ENCODE data around the gene C12orf76.
"Not testable (repeated sequence)": the region's sequence is repeated elsewhere in the genome, so short reads cannot be mapped to it uniquely, and the experiment has no call there.

The C12orf76 gene

GRCh38 chr12:110020956-110021355 is 27.4 kb downstream of the C12orf76 start:
- no peak for DNase-seq

GRCh38 chr12:110015132-110015531 is 33.2 kb downstream of the C12orf76 start:
- DNase-seq: no peak

- no peak for DNase-seq
Measured at GRCh38 chr12:110012659-110013058, 35.7 kb downstream of the C12orf76 start.

GRCh38 chr12:110012137-110012536 is 36.2 kb downstream of the C12orf76 start:
- DNase-seq: no peak

GRCh38 chr12:110010853-110011723 is 37.2 kb downstream of the C12orf76 start:
- no peak for DNase-seq

- DNase-seq: not testable (repeated sequence)
Measured at GRCh38 chr12:110008681-110009398, 39.5 kb downstream of the C12orf76 start.

GRCh38 chr12:110007881-110008280 is 40.4 kb downstream of the C12orf76 start:
- DNase-seq: no peak

GRCh38 chr12:110006115-110006514 is 42.2 kb downstream of the C12orf76 start:
- no peak for DNase-seq

GRCh38 chr12:110005319-110005973 is 42.9 kb downstream of the C12orf76 start:
- DNase-seq: no peak

GRCh38 chr12:110004598-110004997 is 43.7 kb downstream of the C12orf76 start:
- DNase-seq: no peak

- no peak for DNase-seq
Measured at GRCh38 chr12:110002676-110003515, 45.4 kb downstream of the C12orf76 start.

- no peak for DNase-seq
Measured at GRCh38 chr12:110001596-110001995, 46.7 kb downstream of the C12orf76 start.

- DNase-seq: no peak
Measured at GRCh38 chr12:109999983-110000505, 48.3 kb downstream of the C12orf76 start.

GRCh38 chr12:109999649-109999971 is 48.7 kb downstream of the C12orf76 start:
- DNase-seq: no peak

- DNase-seq: peak; percentile 90
Measured at GRCh38 chr12:109998904-109999648, 49.2 kb downstream of the C12orf76 start, which contains the start of gene ANKRD13A. Gene ANKRD13A, plus strand, starts transcription at chr12:109999430. Its CDS starts 259 bp downstream, at chr12:109999689.

GRCh38 chr12:109998241-109998903 is 50.0 kb downstream of the C12orf76 start:
- DNase-seq: no peak

- DNase-seq: no peak
Measured at GRCh38 chr12:109997393-109997792, 50.9 kb downstream of the C12orf76 start.

GRCh38 chr12:109996483-109996853 is 51.9 kb downstream of the C12orf76 start:
- DNase-seq: no peak

- peak; percentile 91 for DNase-seq
Measured at GRCh38 chr12:109995686-109996482, 52.4 kb downstream of the C12orf76 start, which contains the start of gene GIT2. Gene GIT2, minus strand, starts transcription at chr12:109996368. Its CDS starts 144 bp downstream, at chr12:109996224.

GRCh38 chr12:109995361-109995685 is 53.0 kb downstream of the C12orf76 start:
- no peak for DNase-seq
